GM12878 (cell line): ENCODE measurements around the gene ST8SIA1. TPM values are rescaled to one million over a fixed set of nuclear protein-coding genes. Genes with fewer than 3 reads are reported as not detected.

Experiments used
- ATAC-seq: fragments of 200-7000 bp; cut with Tn5 transposase; 3 replicates; pipeline ENCODE4 v1.9.1; 2020; ENCODE audit warnings: mild to moderate bottlenecking, moderate library complexity
- BruUV-seq: library from RNA; stranded (reverse); fragments of 400-500 nt; replicated peaks from 2 replicates; lab custom pipeline; 2021; lab: Mats Ljungman, UMichigan
- CTCF ChIA-PET: fragments of 300-600 bp; sonication (Branson Sonifier 250); formaldehyde crosslinking; extraction: SDS; loops from one replicate; lab custom pipeline; 2021; ENCODE audit warnings: inconsistent platforms; lab: Yijun Ruan, JAX
- POLR2A ChIA-PET: fragments of 350-600 bp; formaldehyde crosslinking; extraction: SDS; loops from one replicate; lab custom pipeline; 2021; ENCODE audit warnings: inconsistent platforms; lab: Charles Lee
- RAD21 ChIA-PET: fragments of 300-600 bp; sonication (Branson Sonifier 250); formaldehyde crosslinking; loops from one replicate; lab custom pipeline; 2023; ENCODE audit warnings: antibody characterized with exemption; ENCODE audit not compliant: unreplicated experiment; lab: Charles Lee
- SMC1A ChIA-PET: fragments of 300-600 bp; sonication (Branson Sonifier 250); formaldehyde crosslinking; loops from one replicate; lab custom pipeline; 2023; ENCODE audit not compliant: unreplicated experiment, uncharacterized antibody; lab: Charles Lee
- DNase-seq: peaks from one replicate; pipeline ENCODE4 v3.0.0-alpha.2; 2011; ENCODE audit warnings: low read depth, low spot score
- FAIRE-seq: peaks from 3 replicates; lab custom pipeline; 2011; peaks lifted over from hg19 to GRCh38; lab: Jason Lieb, UNC
- H2AFZ ChIP-seq: 2 replicates; pipeline ENCODE4 v1.6.0; 2011; ENCODE audit warnings: low read depth, low read length, control low read depth; ENCODE audit not compliant: control insufficient read depth
- H3K27ac ChIP-seq: 2 replicates; pipeline ENCODE4 v1.5.1; 2011; ENCODE audit warnings: control low read depth; ENCODE audit not compliant: control insufficient read depth, insufficient read depth
- H3K27me3 ChIP-seq, 2 experiments: replicated peaks in 1 of 2; 2 replicates each; pipeline versions ENCODE4 v1.6.0 to v1.6.1; 2011; ENCODE audit warnings: low read length in 1 of 2; ENCODE audit not compliant: control insufficient read depth in 2 of 2, insufficient read depth in 2 of 2
- H3K36me3 ChIP-seq, 2 experiments: 2 replicates each; pipeline ENCODE4 v1.5.1; 2011; ENCODE audit warnings: low read length in 1 of 2; ENCODE audit not compliant: control insufficient read depth in 2 of 2, insufficient read depth in 2 of 2
- H3K4me1 ChIP-seq: 2 replicates; pipeline ENCODE4 v1.6.1; 2011; ENCODE audit warnings: mild to moderate bottlenecking, low read length, moderate library complexity, mixed read lengths; ENCODE audit not compliant: control insufficient read depth, insufficient read depth
- H3K4me2 ChIP-seq: 2 replicates; pipeline ENCODE4 v1.6.0; 2011; ENCODE audit warnings: control low read depth; ENCODE audit not compliant: control insufficient read depth, insufficient read depth
- H3K4me3 ChIP-seq: fragments of 200-600 bp; sonication (generic); 2 replicates; pipeline ENCODE4 v1.5.1; 2016
- H3K79me2 ChIP-seq: 2 replicates; pipeline ENCODE4 v1.6.0; 2011; ENCODE audit warnings: low read length; ENCODE audit not compliant: control insufficient read depth, insufficient read depth
- H3K9ac ChIP-seq: 2 replicates; pipeline ENCODE4 v1.8.0; 2011; ENCODE audit warnings: low read length, control low read depth, mixed read lengths; ENCODE audit not compliant: control insufficient read depth, insufficient read depth
- H3K9me3 ChIP-seq: replicated peaks from 3 replicates; pipeline ENCODE4 v1.5.1; 2011; ENCODE audit warnings: mild to moderate bottlenecking, low read length; ENCODE audit not compliant: control insufficient read depth, insufficient read depth
- H4K20me1 ChIP-seq: 2 replicates; pipeline ENCODE4 v1.6.0; 2011; ENCODE audit not compliant: control insufficient read depth, insufficient read depth
- BRCA1 ChIP-seq: IDR thresholded peaks from 2 replicates; pipeline ENCODE4 v1.6.1; 2011; ENCODE audit warnings: low read depth, low read length, improper control_type of control experiment
- IKZF2 ChIP-seq, 2 experiments: fragments of 450-650 bp; IDR thresholded peaks; 2 replicates each; pipeline ENCODE4 v1.6.1; 2017; ENCODE audit warnings: mild to moderate bottlenecking in 2 of 2, moderate library complexity in 2 of 2
- IRF4 ChIP-seq: IDR thresholded peaks from 2 replicates; pipeline ENCODE4 v1.6.1; 2011; ENCODE audit warnings: low read depth, low read length
- KDM1A ChIP-seq: fragments of 200-600 bp; sonication (generic); IDR thresholded peaks from 2 replicates; pipeline ENCODE4 v1.6.1; 2016; ENCODE audit warnings: borderline replicate concordance
- MYB ChIP-seq: fragments of 150-350 bp; IDR thresholded peaks from 2 replicates; pipeline ENCODE4 v1.6.1; 2014; ENCODE audit warnings: mild to moderate bottlenecking, low read depth, low read length, borderline replicate concordance
- MYC ChIP-seq: IDR thresholded peaks from 2 replicates; pipeline ENCODE4 v1.6.1; 2011; ENCODE audit warnings: mild to moderate bottlenecking, low read length, moderate library complexity, inconsistent platforms; ENCODE audit not compliant: insufficient read depth, insufficient replicate concordance, insufficient read length, severe bottlenecking
- NR2F1 ChIP-seq: fragments of 450-650 bp; conservative IDR thresholded peaks from 2 replicates; pipeline ENCODE4 v1.6.1; 2017; ENCODE audit warnings: mild to moderate bottlenecking
- NRF1 ChIP-seq: conservative IDR thresholded peaks from 2 replicates; pipeline ENCODE4 v1.6.1; 2011; ENCODE audit warnings: mild to moderate bottlenecking, low read depth, low read length, improper control_type of control experiment
- POU2F2 ChIP-seq: IDR thresholded peaks from 3 replicates; pipeline ENCODE4 v1.6.1; 2011; ENCODE audit warnings: low read depth, mild to moderate bottlenecking, low read length, borderline replicate concordance
- RELA ChIP-seq: fragments of 450-650 bp; IDR thresholded peaks from 2 replicates; pipeline ENCODE4 v1.8.0; 2014; ENCODE audit warnings: borderline replicate concordance; ENCODE audit not compliant: partially characterized antibody
- RUNX3 ChIP-seq: IDR thresholded peaks from 2 replicates; pipeline ENCODE4 v1.6.1; 2012; ENCODE audit warnings: low read length, inconsistent platforms
- SMARCA5 ChIP-seq: fragments of 450-650 bp; IDR thresholded peaks from 2 replicates; pipeline ENCODE4 v1.6.1; 2017; ENCODE audit warnings: mild to moderate bottlenecking
- WGBS: methylation state at CpG from one replicate; pipeline ENCODE4 v1.1.6; 2016; ENCODE audit warnings: low lambda C conversion rate; ENCODE audit not compliant: insufficient replicate concordance, insufficient coverage; ENCODE audit errors: missing lambda C conversion rate; 5-methylcytosine and 5-hydroxymethylcytosine counted together
- in situ Hi-C: fragments of 300-500 bp; cut with MboI; formaldehyde crosslinking; loops from 9 replicates; pipeline ENCODE4 v1.14.3; 2018; ENCODE audit warnings: mixed read lengths
- intact Hi-C: fragments of 100-400 bp; cut with micrococcal nuclease; formaldehyde crosslinking; loops from one replicate; pipeline ENCODE4 v1.14.2; 2022; ENCODE audit not compliant: unreplicated experiment
- polyA plus RNA-seq, 11 experiments: library from polyadenylated mRNA; depleted of rRNA in 4 of 11; unstranded in 6 of 11; stranded (reverse) in 5 of 11; fragments of >200 nt; fragmentation: Nextera tagmentation in 4 of 11; fragmentation: Illumina TruSeq in 1 of 11; extraction: Ambion mirVana in 4 of 11; extraction: Trizol in 1 of 11; gene quantifications; 1 replicate in 1 of 11; 2 replicates in 10 of 11; pipeline versions ENCODE4 v1.2.1 to v1.2.3, GENCODE V29; 2011 to 2016; ENCODE audit warnings: inconsistent platforms in 2 of 11, missing spikeins in 2 of 11, low read depth in 1 of 11
- total RNA-seq, 4 experiments: library from RNA; depleted of rRNA in 3 of 4; stranded (reverse); fragments of >200 nt in 3 of 4; fragmentation: Illumina TruSeq in 1 of 4; extraction: Trizol in 1 of 4; gene quantifications; 2 replicates each; pipeline versions ENCODE4 v1.2.1 to v1.2.3, GENCODE V29; 2013 to 2021
- TF ChIP-seq, protein P1 (sequence below): fragments of 450-650 bp; formaldehyde crosslinking; IDR thresholded peaks from 2 replicates; pipeline ENCODE4 v1.4.0; 2020; ENCODE audit warnings: mild to moderate bottlenecking, moderate library complexity
- TF ChIP-seq, protein P2 (sequence below): fragments of 450-650 bp; IDR thresholded peaks from 2 replicates; pipeline ENCODE4 v1.6.1; 2017; ENCODE audit warnings: borderline replicate concordance

Gene ST8SIA1
- total and polyA plus RNA-seq, 10 of the 15 experiments (the other 5 are each of a cell fraction or from before 2014, with no cell fraction given): 0.23 to 0.35 (median 0.23) TPM; not detected in 7

DNA sequence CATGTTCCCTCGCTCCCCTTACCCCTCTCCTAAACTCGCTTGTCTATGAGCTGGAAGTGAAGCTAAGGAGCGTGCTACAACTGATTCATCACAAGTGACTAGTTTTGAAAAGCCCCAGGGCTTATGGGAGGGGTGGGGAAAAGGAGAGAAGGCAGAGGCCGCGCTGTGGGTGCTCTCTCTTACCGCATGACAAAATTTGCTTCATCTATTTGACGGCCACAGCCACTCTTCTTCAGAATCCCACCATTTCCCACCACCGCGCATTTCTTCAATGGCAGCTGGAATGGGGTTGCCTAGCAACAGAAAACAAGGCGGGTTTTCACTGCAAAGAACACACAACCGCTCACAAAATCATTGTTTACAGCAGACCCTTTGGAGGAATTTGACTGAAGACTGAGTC, 79.4 kb downstream of the ST8SIA1 start:
- in situ Hi-C loops: no loop called here
- ATAC-seq (no peak), FAIRE-seq (no peak), DNase-seq (no peak)
- Histone ChIP-seq H3K4me2 (no peak overlapping the region), H3K4me1 (no peaks in the 10 kb centered on the region), H3K79me2 (no peaks in the 10 kb centered on the region), H2AFZ (no peak overlapping the region), H3K36me3 (no peaks in the 10 kb centered on the region), H3K4me3 (no peak overlapping the region), H3K9ac (no peak overlapping the region), H3K27me3 (peaks cover 0 to 1% of the 10 kb centered on the region in 2 experiments; a peak in 2 of 4 replicates), H4K20me1 (no peaks in the 10 kb centered on the region), H3K9me3 (no peaks in the 10 kb centered on the region), H3K27ac (no peak overlapping the region)
- ChIA-PET RAD21 (no interaction called here), SMC1A (no interaction called here), POLR2A (no interaction called here), CTCF (no interaction called here)
- no peak for TF ChIP-seq BRCA1
- no peak for TF ChIP-seq KDM1A
- no peak for TF ChIP-seq MYC
- no peak for TF ChIP-seq SMARCA5
- BruUV-seq: no TSS peak
- intact Hi-C loops: no loop called here
- 30% methylated on average over 11 of the region's 11 CpGs for WGBS

DNA sequence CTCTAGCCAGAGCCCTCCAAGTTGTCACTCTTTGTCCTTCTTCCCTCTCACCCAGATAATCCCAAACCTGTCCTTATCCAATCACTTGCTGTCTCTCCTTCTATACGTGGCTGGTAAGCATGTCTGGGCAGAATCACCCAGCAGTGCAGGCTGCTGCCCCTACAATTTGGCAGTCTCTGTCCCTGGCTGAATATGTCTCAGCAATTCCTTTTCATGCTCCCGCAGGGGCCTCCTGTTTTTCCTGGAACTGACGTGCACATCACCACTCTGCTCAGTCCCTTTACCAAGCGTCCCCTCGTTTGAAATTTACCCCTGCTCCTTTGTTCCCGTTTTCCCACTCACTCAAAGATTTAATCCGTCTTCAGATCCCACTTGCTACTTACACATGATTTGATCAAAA, 80.0 kb downstream of the ST8SIA1 start:
- H2AFZ ChIP-seq: no peak overlapping the region
- TF ChIP-seq, protein P1, sequence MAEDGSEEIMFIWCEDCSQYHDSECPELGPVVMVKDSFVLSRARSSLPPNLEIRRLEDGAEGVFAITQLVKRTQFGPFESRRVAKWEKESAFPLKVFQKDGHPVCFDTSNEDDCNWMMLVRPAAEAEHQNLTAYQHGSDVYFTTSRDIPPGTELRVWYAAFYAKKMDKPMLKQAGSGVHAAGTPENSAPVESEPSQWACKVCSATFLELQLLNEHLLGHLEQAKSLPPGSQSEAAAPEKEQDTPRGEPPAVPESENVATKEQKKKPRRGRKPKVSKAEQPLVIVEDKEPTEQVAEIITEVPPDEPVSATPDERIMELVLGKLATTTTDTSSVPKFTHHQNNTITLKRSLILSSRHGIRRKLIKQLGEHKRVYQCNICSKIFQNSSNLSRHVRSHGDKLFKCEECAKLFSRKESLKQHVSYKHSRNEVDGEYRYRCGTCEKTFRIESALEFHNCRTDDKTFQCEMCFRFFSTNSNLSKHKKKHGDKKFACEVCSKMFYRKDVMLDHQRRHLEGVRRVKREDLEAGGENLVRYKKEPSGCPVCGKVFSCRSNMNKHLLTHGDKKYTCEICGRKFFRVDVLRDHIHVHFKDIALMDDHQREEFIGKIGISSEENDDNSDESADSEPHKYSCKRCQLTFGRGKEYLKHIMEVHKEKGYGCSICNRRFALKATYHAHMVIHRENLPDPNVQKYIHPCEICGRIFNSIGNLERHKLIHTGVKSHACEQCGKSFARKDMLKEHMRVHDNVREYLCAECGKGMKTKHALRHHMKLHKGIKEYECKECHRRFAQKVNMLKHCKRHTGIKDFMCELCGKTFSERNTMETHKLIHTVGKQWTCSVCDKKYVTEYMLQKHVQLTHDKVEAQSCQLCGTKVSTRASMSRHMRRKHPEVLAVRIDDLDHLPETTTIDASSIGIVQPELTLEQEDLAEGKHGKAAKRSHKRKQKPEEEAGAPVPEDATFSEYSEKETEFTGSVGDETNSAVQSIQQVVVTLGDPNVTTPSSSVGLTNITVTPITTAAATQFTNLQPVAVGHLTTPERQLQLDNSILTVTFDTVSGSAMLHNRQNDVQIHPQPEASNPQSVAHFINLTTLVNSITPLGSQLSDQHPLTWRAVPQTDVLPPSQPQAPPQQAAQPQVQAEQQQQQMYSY (CRISPR knock-in tag): no peak
- TF ChIP-seq IRF4 (no peak), NRF1 (no peak), RUNX3 (no peak), MYB (no peak), RELA (no peak), NR2F1 (no peak), IKZF2 (IDR thresholded peaks at IDR 0.05) (no peak), POU2F2 (no peak)
- TF ChIP-seq, protein P2, sequence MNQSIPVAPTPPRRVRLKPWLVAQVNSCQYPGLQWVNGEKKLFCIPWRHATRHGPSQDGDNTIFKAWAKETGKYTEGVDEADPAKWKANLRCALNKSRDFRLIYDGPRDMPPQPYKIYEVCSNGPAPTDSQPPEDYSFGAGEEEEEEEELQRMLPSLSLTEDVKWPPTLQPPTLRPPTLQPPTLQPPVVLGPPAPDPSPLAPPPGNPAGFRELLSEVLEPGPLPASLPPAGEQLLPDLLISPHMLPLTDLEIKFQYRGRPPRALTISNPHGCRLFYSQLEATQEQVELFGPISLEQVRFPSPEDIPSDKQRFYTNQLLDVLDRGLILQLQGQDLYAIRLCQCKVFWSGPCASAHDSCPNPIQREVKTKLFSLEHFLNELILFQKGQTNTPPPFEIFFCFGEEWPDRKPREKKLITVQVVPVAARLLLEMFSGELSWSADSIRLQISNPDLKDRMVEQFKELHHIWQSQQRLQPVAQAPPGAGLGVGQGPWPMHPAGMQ: no peak
- TF ChIP-seq, all 136 proteins: peak for 0
- intact Hi-C loops: no loop called here
- no peaks in the 10 kb centered on the region for H4K20me1 ChIP-seq
- peaks cover 0 to 1% of the 10 kb centered on the region in 2 experiments; a peak in 2 of 4 replicates for H3K27me3 ChIP-seq
- H3K4me1 ChIP-seq: no peaks in the 10 kb centered on the region
- ChIA-PET RAD21 (no interaction called here), CTCF (interaction anchor here (1.2 kb wide), 1 partner anchor 189 kb away, joined by 3 read pairs; no protein-coding TSS in a partner anchor), SMC1A (no interaction called here), POLR2A (no interaction called here)
- no peak overlapping the region for H3K4me3 ChIP-seq
- FAIRE-seq: no peak
- no peaks in the 10 kb centered on the region for H3K36me3 ChIP-seq
- DNase-seq: no peak
- 27% methylated on average over 7 of the region's 7 CpGs for WGBS
- no peaks in the 10 kb centered on the region for H3K9me3 ChIP-seq
- in situ Hi-C loops: no loop called here
- no peak for ATAC-seq
- H3K27ac ChIP-seq: no peak overlapping the region
- BruUV-seq: no TSS peak
- no peaks in the 10 kb centered on the region for H3K79me2 ChIP-seq
- H3K9ac ChIP-seq: no peak overlapping the region
- H3K4me2 ChIP-seq: no peak overlapping the region
